HL-60/S4 treated with retinoic acid at 250 ng/mL for 4 days and 3 days (cell line): ENCODE results near the gene GMDS.

Experiments
- in situ Hi-C: fragments of 300-500 bp; cut with MboI; formaldehyde crosslinking; loops from 2 replicates; pipeline ENCODE4 v1.7.0; 2022; ENCODE audit warnings: low sequenced_read_pairs

The GMDS gene

GRCh38 chr6:1958257-1958656, 287.1 kb downstream of the GMDS start:
- in situ Hi-C loops = no loop called here

- in situ Hi-C loops = no loop called here
These were observed 287.7 kb downstream of the GMDS start for GRCh38 chr6:1957746-1958145.

GRCh38 chr6:1952740-1953360, 292.6 kb downstream of the GMDS start:
- in situ Hi-C loops = no loop called here

GRCh38 chr6:1950631-1951030, 294.8 kb downstream of the GMDS start:
- in situ Hi-C loops = no loop called here

GRCh38 chr6:1949538-1949937, 295.9 kb downstream of the GMDS start:
- in situ Hi-C loops = no loop called here

GRCh38 chr6:1947922-1948321, 297.5 kb downstream of the GMDS start:
- in situ Hi-C loops = no loop called here

- in situ Hi-C loops = no loop called here
These were observed 298.8 kb downstream of the GMDS start for GRCh38 chr6:1946583-1946982.

- in situ Hi-C loops = no loop called here
These were observed 300.1 kb downstream of the GMDS start for GRCh38 chr6:1945235-1945832.

- in situ Hi-C loops = no loop called here
These were observed 302.6 kb downstream of the GMDS start for GRCh38 chr6:1942834-1943233.

GRCh38 chr6:1941534-1941933, 303.9 kb downstream of the GMDS start:
- in situ Hi-C loops = no loop called here

- in situ Hi-C loops = no loop called here
These were observed 305.0 kb downstream of the GMDS start for GRCh38 chr6:1940381-1940780.

GRCh38 chr6:1933292-1933691, 312.1 kb downstream of the GMDS start:
- in situ Hi-C loops = no loop called here

GRCh38 chr6:1931817-1932216, 313.6 kb downstream of the GMDS start:
- in situ Hi-C loops = no loop called here

- in situ Hi-C loops = no loop called here
These were observed 315.0 kb downstream of the GMDS start for GRCh38 chr6:1930356-1930755.

- in situ Hi-C loops = no loop called here
These were observed 315.5 kb downstream of the GMDS start for GRCh38 chr6:1929931-1930330.

GRCh38 chr6:1925743-1926430, 319.5 kb downstream of the GMDS start:
- in situ Hi-C loops = no loop called here

GRCh38 chr6:1923449-1923848, 322.0 kb downstream of the GMDS start:
- in situ Hi-C loops = no loop called here

GRCh38 chr6:1917626-1918371, 327.6 kb downstream of the GMDS start:
- in situ Hi-C loops = no loop called here

GRCh38 chr6:1916334-1917070, 328.9 kb downstream of the GMDS start:
- in situ Hi-C loops = no loop called here

GRCh38 chr6:1915226-1915625, 330.2 kb downstream of the GMDS start:
- in situ Hi-C loops = no loop called here

GRCh38 chr6:1913577-1913976, 331.8 kb downstream of the GMDS start:
- in situ Hi-C loops = no loop called here
